C4-2B (cell line): ENCODE measurements around the gene CCDC33.

Experiments
- ZFX ChIP-seq: fragments of 450-650 bp; IDR thresholded peaks from 2 replicates; pipeline ENCODE4 v1.6.1; 2017
- TF ChIP-seq, protein P1 (sequence below): fragments of 450-650 bp; conservative IDR thresholded peaks from 2 replicates; pipeline ENCODE4 v1.5.1; 2017; ENCODE audit warnings: mild to moderate bottlenecking

GRCh38 chr15:74383286-74383685, 147.2 kb downstream of the CCDC33 start:
- TF ChIP-seq, protein P1, sequence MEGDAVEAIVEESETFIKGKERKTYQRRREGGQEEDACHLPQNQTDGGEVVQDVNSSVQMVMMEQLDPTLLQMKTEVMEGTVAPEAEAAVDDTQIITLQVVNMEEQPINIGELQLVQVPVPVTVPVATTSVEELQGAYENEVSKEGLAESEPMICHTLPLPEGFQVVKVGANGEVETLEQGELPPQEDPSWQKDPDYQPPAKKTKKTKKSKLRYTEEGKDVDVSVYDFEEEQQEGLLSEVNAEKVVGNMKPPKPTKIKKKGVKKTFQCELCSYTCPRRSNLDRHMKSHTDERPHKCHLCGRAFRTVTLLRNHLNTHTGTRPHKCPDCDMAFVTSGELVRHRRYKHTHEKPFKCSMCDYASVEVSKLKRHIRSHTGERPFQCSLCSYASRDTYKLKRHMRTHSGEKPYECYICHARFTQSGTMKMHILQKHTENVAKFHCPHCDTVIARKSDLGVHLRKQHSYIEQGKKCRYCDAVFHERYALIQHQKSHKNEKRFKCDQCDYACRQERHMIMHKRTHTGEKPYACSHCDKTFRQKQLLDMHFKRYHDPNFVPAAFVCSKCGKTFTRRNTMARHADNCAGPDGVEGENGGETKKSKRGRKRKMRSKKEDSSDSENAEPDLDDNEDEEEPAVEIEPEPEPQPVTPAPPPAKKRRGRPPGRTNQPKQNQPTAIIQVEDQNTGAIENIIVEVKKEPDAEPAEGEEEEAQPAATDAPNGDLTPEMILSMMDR: no peak
- no peak for TF ChIP-seq ZFX
